ENCODE data around the gene CREB5. TPM values are rescaled to one million over a fixed set of nuclear protein-coding genes. Genes with fewer than 3 reads are reported as not detected.

The CREB5 gene
- total RNA-seq, 1 donor from 2014 or later = 4.6 TPM

GRCh38 chr7:28862595-28863272 is 450.4 kb downstream of the CREB5 start:
- Mint-ChIP-seq H3K27ac (no peak overlapping the region), H3K27me3 (peaks cover 24% of the 10 kb centered on the region), H3K9me3 (ENCODE audit: low read depth) (no peaks in the 10 kb centered on the region), H3K4me1 (ENCODE audit: low read depth) (peaks cover 3% of the 10 kb centered on the region), H3K4me3 (ENCODE audit: low read depth) (no peak overlapping the region), H3K36me3 (ENCODE audit: insufficient read depth) (no peaks in the 10 kb centered on the region)
- no peak for TF ChIP-seq CTCF (IDR thresholded peaks at IDR 0.05; ENCODE audit: unreplicated experiment)
- DNase-seq (ENCODE audit: low spot score, unreplicated experiment) = no peak

- Mint-ChIP-seq H3K27ac (no peak overlapping the region), H3K9me3 (ENCODE audit: low read depth) (no peaks in the 10 kb centered on the region), H3K36me3 (ENCODE audit: insufficient read depth) (no peaks in the 10 kb centered on the region), H3K4me3 (ENCODE audit: low read depth) (no peak overlapping the region), H3K27me3 (peaks cover 20% of the 10 kb centered on the region), H3K4me1 (ENCODE audit: low read depth) (peaks cover 3% of the 10 kb centered on the region)
- no peak for DNase-seq (ENCODE audit: low spot score, unreplicated experiment)
- no peak for TF ChIP-seq CTCF (IDR thresholded peaks at IDR 0.05; ENCODE audit: unreplicated experiment)
These were observed 453.4 kb downstream of the CREB5 start for GRCh38 chr7:28865601-28866144.

- peaks cover 9% of the 10 kb centered on the region for H3K27me3 Mint-ChIP-seq
These were observed 456.4 kb downstream of the CREB5 start for GRCh38 chr7:28868712-28869111.

GRCh38 chr7:28871077-28871476 is 458.8 kb downstream of the CREB5 start:
- Mint-ChIP-seq H3K27me3 (peaks cover 6% of the 10 kb centered on the region), H3K4me3 (ENCODE audit: low read depth) (no peak overlapping the region), H3K4me1 (ENCODE audit: low read depth) (peaks cover 5% of the 10 kb centered on the region), H3K27ac (no peak overlapping the region), H3K36me3 (ENCODE audit: insufficient read depth) (no peaks in the 10 kb centered on the region), H3K9me3 (ENCODE audit: low read depth) (no peaks in the 10 kb centered on the region)
- DNase-seq (ENCODE audit: low spot score, unreplicated experiment) = no peak
- TF ChIP-seq CTCF (IDR thresholded peaks at IDR 0.05; ENCODE audit: unreplicated experiment) = no peak

More at GRCh38 chr7:28868712-28869111, 456.4 kb downstream of the CREB5 start:
- H3K36me3 Mint-ChIP-seq (ENCODE audit: insufficient read depth) = no peaks in the 10 kb centered on the region
- H3K27ac Mint-ChIP-seq = no peak overlapping the region
- DNase-seq (ENCODE audit: low spot score, unreplicated experiment) = no peak
- no peaks in the 10 kb centered on the region for H3K9me3 Mint-ChIP-seq (ENCODE audit: low read depth)
- peaks cover 8% of the 10 kb centered on the region for H3K4me1 Mint-ChIP-seq (ENCODE audit: low read depth)
- H3K4me3 Mint-ChIP-seq (ENCODE audit: low read depth) = no peak overlapping the region
- no peak for TF ChIP-seq CTCF (IDR thresholded peaks at IDR 0.05; ENCODE audit: unreplicated experiment)

- no peak overlapping the region for H3K27ac Mint-ChIP-seq
- peaks cover 6% of the 10 kb centered on the region for H3K27me3 Mint-ChIP-seq
- DNase-seq (ENCODE audit: low spot score, unreplicated experiment) = no peak
- no peaks in the 10 kb centered on the region for H3K9me3 Mint-ChIP-seq (ENCODE audit: low read depth)
- no peaks in the 10 kb centered on the region for H3K36me3 Mint-ChIP-seq (ENCODE audit: insufficient read depth)
- TF ChIP-seq CTCF (IDR thresholded peaks at IDR 0.05; ENCODE audit: unreplicated experiment) = no peak
- peaks cover 5% of the 10 kb centered on the region for H3K4me1 Mint-ChIP-seq (ENCODE audit: low read depth)
- H3K4me3 Mint-ChIP-seq (ENCODE audit: low read depth) = no peak overlapping the region
These were observed 459.3 kb downstream of the CREB5 start for GRCh38 chr7:28871631-28872030.

Measured in progenitor cell of endocrine pancreas (in vitro differentiated cells).